Upper lobe of right lung (tissue), 1 donor: ENCODE data around the gene CEBPB. TPM values are rescaled to one million over a fixed set of nuclear protein-coding genes. Genes with fewer than 3 reads are reported as not detected.

ENCODE experiments used
- ATAC-seq: fragments of 200-7000 bp; cut with Tn5 transposase; one replicate; pipeline ENCODE4 v1.9.1; 2020; ENCODE audit warnings: mild to moderate bottlenecking, moderate library complexity
- DNase-seq: peaks from one replicate; pipeline ENCODE4 v3.0.0-alpha.2; 2020
- H3K27ac ChIP-seq: fragments of 200-600 bp; one replicate; pipeline ENCODE4 v1.8.0; 2022
- H3K27me3 ChIP-seq: fragments of 200-600 bp; one replicate; pipeline ENCODE4 v1.8.0; 2022; ENCODE audit warnings: mild to moderate bottlenecking
- H3K36me3 ChIP-seq: fragments of 200-600 bp; one replicate; pipeline ENCODE4 v1.8.0; 2022
- H3K4me1 ChIP-seq: fragments of 200-600 bp; one replicate; pipeline ENCODE4 v1.8.0; 2022
- H3K4me3 ChIP-seq: fragments of 200-600 bp; one replicate; pipeline ENCODE4 v1.8.0; 2022; ENCODE audit warnings: mild to moderate bottlenecking
- H3K9me3 ChIP-seq: fragments of 200-600 bp; one replicate; pipeline ENCODE4 v1.8.0; 2022
- CTCF ChIP-seq: fragments of 200-600 bp; IDR thresholded peaks from one replicate; pipeline ENCODE4 v1.8.0; 2022; ENCODE audit warnings: antibody characterized with exemption
- intact Hi-C: fragments of 100-400 bp; cut with DNase I; formaldehyde crosslinking; loops from one replicate; pipeline ENCODE4 v1.11.0; 2022
- total RNA-seq: library from RNA; stranded (reverse); fragmentation: NEBNext Ultra II Directional; extraction: Animal tissue kit (Norgen Biotek cat#: 25700); gene quantifications from one replicate; pipeline ENCODE4 v1.2.1, GENCODE V29; 2021
- donor health status: DM: no; HTN: yes; CAD: no; lungs with severe emphysema.

CEBPB gene
- total RNA-seq, 1 donor from 2014 or later = 271 TPM

- intact Hi-C loops = no loop called here
- H3K27me3 ChIP-seq = no peaks in the 10 kb centered on the region
- no peak overlapping the region for H3K27ac ChIP-seq
- H3K4me1 ChIP-seq = no peaks in the 10 kb centered on the region
- TF ChIP-seq CTCF = no peak
- DNase-seq (no peak), ATAC-seq (no peak)
- H3K4me3 ChIP-seq = no peak overlapping the region
- no peaks in the 10 kb centered on the region for H3K36me3 ChIP-seq
- H3K9me3 ChIP-seq = no peaks in the 10 kb centered on the region
Observed at GRCh38 chr20:50216543-50217206, 26.0 kb downstream of the CEBPB start.

- Histone ChIP-seq H3K27me3 (no peaks in the 10 kb centered on the region), H3K4me3 (no peak overlapping the region), H3K9me3 (no peaks in the 10 kb centered on the region), H3K27ac (no peak overlapping the region), H3K4me1 (no peaks in the 10 kb centered on the region), H3K36me3 (no peaks in the 10 kb centered on the region)
- ATAC-seq (no peak), DNase-seq (no peak)
- intact Hi-C loops = no loop called here
- TF ChIP-seq CTCF = no peak
Observed at GRCh38 chr20:50217207-50217949, 26.7 kb downstream of the CEBPB start.

- H3K27me3 ChIP-seq = no peaks in the 10 kb centered on the region
- ATAC-seq (peak; percentile 13), DNase-seq (no peak)
- H3K27ac ChIP-seq = no peak overlapping the region
- no peaks in the 10 kb centered on the region for H3K9me3 ChIP-seq
- H3K4me3 ChIP-seq = no peak overlapping the region
- H3K36me3 ChIP-seq = no peaks in the 10 kb centered on the region
- intact Hi-C loops = no loop called here
- H3K4me1 ChIP-seq = no peaks in the 10 kb centered on the region
- no peak for TF ChIP-seq CTCF
Observed at GRCh38 chr20:50218987-50219435, 28.4 kb downstream of the CEBPB start.

- Histone ChIP-seq H3K4me3 (no peak overlapping the region), H3K36me3 (no peaks in the 10 kb centered on the region), H3K27me3 (no peaks in the 10 kb centered on the region), H3K9me3 (no peaks in the 10 kb centered on the region), H3K27ac (no peak overlapping the region), H3K4me1 (no peaks in the 10 kb centered on the region)
- no peak for DNase-seq
- no peak for TF ChIP-seq CTCF
- intact Hi-C loops = no loop called here
- no peak for ATAC-seq
Observed at GRCh38 chr20:50219600-50219999, 29.0 kb downstream of the CEBPB start.

- ATAC-seq = no peak
- intact Hi-C loops = no loop called here
- peak overlapping the region; percentile 42 for H3K27ac ChIP-seq
Observed at GRCh38 chr20:50220093-50220893, 29.7 kb downstream of the CEBPB start.

More at GRCh38 chr20:50220093-50220893, 29.7 kb downstream of the CEBPB start:
- Histone ChIP-seq H3K9me3 (no peaks in the 10 kb centered on the region), H3K27me3 (no peaks in the 10 kb centered on the region), H3K4me1 (no peaks in the 10 kb centered on the region), H3K4me3 (no peak overlapping the region), H3K36me3 (no peaks in the 10 kb centered on the region)
- DNase-seq = no peak
- no peak for TF ChIP-seq CTCF
